Aorta (tissue), 5 donors: Measurements from ENCODE around the gene RRP15. TPM values are rescaled to one million over a fixed set of nuclear protein-coding genes. Genes with fewer than 3 reads are reported as not detected.

Source experiments
- ATAC-seq: fragments of 200-7000 bp; cut with Tn5 transposase; one replicate; pipeline ENCODE4 v1.9.1; 2022; ENCODE audit warnings: moderate library complexity; ENCODE audit not compliant: low FRiP score
- DNase-seq, 2 donors: peaks; one replicate each; pipeline ENCODE4 v3.0.0-alpha.2; 2020
- H3K27ac ChIP-seq, 2 donors: one replicate each; pipeline ENCODE4 v1.5.1; 2013; ENCODE audit warnings: low read length in 2 of 2, mild to moderate bottlenecking in 2 of 2, moderate library complexity in 2 of 2, control low read depth in 1 of 2, inconsistent platforms in 1 of 2, low read depth in 1 of 2
- H3K27me3 ChIP-seq, 2 donors: one replicate each; pipeline ENCODE4 v1.6.1; 2013; ENCODE audit warnings: control low read depth in 1 of 2, low read length in 1 of 2, mild to moderate bottlenecking in 1 of 2, moderate library complexity in 1 of 2; ENCODE audit not compliant: insufficient read depth in 2 of 2, control insufficient read depth in 1 of 2
- H3K36me3 ChIP-seq, 2 donors: one replicate each; pipeline ENCODE4 v1.6.1; 2013; ENCODE audit warnings: control low read depth in 1 of 2, low read length in 1 of 2, mild to moderate bottlenecking in 1 of 2; ENCODE audit not compliant: insufficient read depth in 2 of 2, control insufficient read depth in 1 of 2
- H3K4me1 ChIP-seq, 2 donors: one replicate each; pipeline ENCODE4 v1.6.1; 2013; ENCODE audit warnings: low read length in 2 of 2, control low read depth in 1 of 2, mild to moderate bottlenecking in 1 of 2, moderate library complexity in 1 of 2; ENCODE audit not compliant: insufficient read depth in 2 of 2, control insufficient read depth in 1 of 2
- H3K4me3 ChIP-seq, 2 donors: one replicate each; pipeline ENCODE4 v1.5.1; 2013; ENCODE audit warnings: low read length in 2 of 2, control low read depth in 1 of 2, mild to moderate bottlenecking in 1 of 2
- H3K9me3 ChIP-seq: one replicate; pipeline ENCODE4 v1.6.1; 2013; ENCODE audit warnings: mild to moderate bottlenecking, low read length; ENCODE audit not compliant: control insufficient read depth
- WGBS, 2 donors: extraction: QIAGEN DNeasy Blood & Tissue Kit; methylation state at CpG; one replicate each; pipeline ENCODE4 v1.1.7; 2013; 5-methylcytosine and 5-hydroxymethylcytosine counted together
- intact Hi-C, 2 donors: fragments of 100-400 bp; cut with DNase I; formaldehyde crosslinking; loops; one replicate each; pipeline versions ENCODE4 v1.14.2 to v1.15.0; 2022
- polyA plus RNA-seq, 2 donors: library from polyadenylated mRNA; stranded (reverse); fragments of 200-250 nt; gene quantifications; one replicate each; pipeline ENCODE4 v1.2.3, GENCODE V29; 2013
- total RNA-seq, 2 donors: library from RNA; stranded (reverse); fragmentation: NEBNext Ultra II Directional; extraction: Animal tissue kit (Norgen Biotek cat#: 25700); gene quantifications; one replicate each; pipeline ENCODE4 v1.2.1, GENCODE V29; 2021
- donor health status: healthy with polysubstance abuse.
- donor health status: Bipolar disorder and iron deficiency.
- donor health status: DM: no; HTN: no; CAD: no.
- donor health status: DM: no; HTN: no; CAD: no.
- donor health status: DM: yes; HTN: yes; CAD: no.

Gene RRP15
- total and polyA plus RNA-seq, 4 donors, result 2.0 to 19.9 (median 9.9) TPM

DNA sequence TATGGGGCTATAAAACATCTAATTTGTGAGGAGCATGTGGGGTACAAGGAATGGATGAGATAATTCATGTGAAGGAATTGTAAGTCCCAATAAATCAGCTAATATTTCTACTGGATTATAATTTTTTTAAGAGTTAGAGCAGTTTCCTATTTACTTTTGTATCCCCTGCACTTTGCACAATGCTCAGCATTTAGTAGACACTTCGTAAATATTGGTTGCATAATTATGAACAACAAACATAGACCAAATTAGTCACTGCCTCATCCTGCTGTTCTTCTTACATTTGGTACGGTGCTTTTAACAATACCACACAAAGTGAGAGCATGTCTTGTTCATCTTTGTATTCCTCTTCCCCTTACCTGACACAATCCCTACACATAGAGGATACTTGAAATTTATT, 27.1 kb upstream of the RRP15 start:
- no peaks in the 10 kb centered on the region for H3K27me3 ChIP-seq
- ATAC-seq (no peak), DNase-seq (no peak)
- H3K9me3 ChIP-seq, result peaks cover 5% of the 10 kb centered on the region
- H3K4me3 ChIP-seq, result no peak overlapping the region
- WGBS, 2 donors, result 67 to 76% methylated on average over 2 of the region's 2 CpGs
- H3K4me1 ChIP-seq, result no peaks in the 10 kb centered on the region
- intact Hi-C loops, result no loop called here
- no peak overlapping the region for H3K27ac ChIP-seq
- H3K36me3 ChIP-seq, result no peaks in the 10 kb centered on the region

- 60 to 63% methylated on average over 1 of the region's 1 CpG for WGBS, 2 donors
Measured at GRCh38 chr1:218259339-218259738, 25.8 kb upstream of the RRP15 start.

DNA sequence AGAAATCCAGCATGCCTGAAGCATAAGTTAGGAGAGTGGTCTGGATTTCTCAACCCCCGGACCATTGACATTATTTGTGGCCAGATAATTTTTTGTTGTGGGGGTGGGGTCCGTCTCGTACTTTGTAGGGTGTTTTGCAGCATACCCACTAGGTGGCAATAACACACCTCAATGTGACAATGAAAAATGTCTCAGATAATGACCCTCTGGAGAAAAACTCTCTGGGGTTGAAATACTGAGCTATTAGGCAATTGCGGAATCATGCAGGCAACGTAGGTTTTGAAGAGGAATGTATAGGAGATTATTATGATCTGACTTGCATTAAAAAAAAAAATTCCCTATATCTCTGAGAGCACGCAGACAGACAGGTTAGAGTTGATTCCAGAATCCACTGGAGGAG, 25.3 kb upstream of the RRP15 start:
- no peaks in the 10 kb centered on the region for H3K36me3 ChIP-seq
- 41 to 44% methylated on average over 6 of the region's 6 CpGs for WGBS, 2 donors
- H3K27ac ChIP-seq, result no peak overlapping the region
- H3K4me1 ChIP-seq, result no peaks in the 10 kb centered on the region
- no peak for DNase-seq
- no peaks in the 10 kb centered on the region for H3K27me3 ChIP-seq
- H3K4me3 ChIP-seq, result no peak overlapping the region
- intact Hi-C loops, result no loop called here
- H3K9me3 ChIP-seq, result peaks cover 5% of the 10 kb centered on the region
- no peak for ATAC-seq

More at GRCh38 chr1:218259339-218259738, 25.8 kb upstream of the RRP15 start:
- H3K9me3 ChIP-seq, result peaks cover 5% of the 10 kb centered on the region
- H3K27ac ChIP-seq, result no peak overlapping the region
- H3K36me3 ChIP-seq, result no peaks in the 10 kb centered on the region
- DNase-seq, result no peak
- no peak for ATAC-seq
- no peaks in the 10 kb centered on the region for H3K4me1 ChIP-seq
- no peaks in the 10 kb centered on the region for H3K27me3 ChIP-seq
- H3K4me3 ChIP-seq, result no peak overlapping the region
- intact Hi-C loops, result no loop called here

- H3K4me3 ChIP-seq, result no peak overlapping the region
- no peak overlapping the region for H3K27ac ChIP-seq
- DNase-seq (no peak), ATAC-seq (no peak)
- 44 to 55% methylated on average over 2 of the region's 2 CpGs for WGBS, 2 donors
- no peaks in the 10 kb centered on the region for H3K36me3 ChIP-seq
- no peaks in the 10 kb centered on the region for H3K4me1 ChIP-seq
- peaks cover 6% of the 10 kb centered on the region for H3K9me3 ChIP-seq
- intact Hi-C loops, result no loop called here
- peaks cover 0 to 2% of the 10 kb centered on the region in 2 donors for H3K27me3 ChIP-seq
Measured at GRCh38 chr1:218262259-218262658, 22.8 kb upstream of the RRP15 start.

DNA sequence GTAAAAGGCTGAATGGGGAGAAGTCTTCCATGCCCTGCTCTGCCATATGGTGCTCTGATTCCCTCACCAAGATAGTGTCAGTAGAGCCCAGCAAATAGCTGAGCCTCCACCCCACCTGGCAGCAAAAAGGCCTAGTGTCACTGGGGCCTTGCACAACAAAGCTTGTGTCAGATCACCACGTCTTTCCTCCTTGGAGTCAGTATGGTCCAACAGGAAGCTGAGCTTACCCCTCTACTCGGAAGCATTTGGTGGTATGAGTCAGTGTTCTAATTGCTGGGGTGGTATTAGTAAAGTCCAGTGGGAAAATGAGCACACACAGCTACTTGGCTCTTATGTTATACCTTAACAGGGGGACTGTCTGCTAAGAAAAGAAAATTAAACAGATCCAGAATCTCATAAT, 18.7 kb upstream of the RRP15 start:
- DNase-seq (no peak), ATAC-seq (no peak)
- H3K36me3 ChIP-seq, result no peaks in the 10 kb centered on the region
- peaks cover 0 to 2% of the 10 kb centered on the region in 2 donors for H3K27me3 ChIP-seq
- no peak overlapping the region for H3K27ac ChIP-seq
- WGBS, 2 donors, result 42% methylated on average over 2 of the region's 2 CpGs
- no peak overlapping the region for H3K4me3 ChIP-seq
- intact Hi-C loops, result no loop called here
- H3K9me3 ChIP-seq, result peaks cover 1% of the 10 kb centered on the region
- H3K4me1 ChIP-seq, result no peaks in the 10 kb centered on the region

DNA sequence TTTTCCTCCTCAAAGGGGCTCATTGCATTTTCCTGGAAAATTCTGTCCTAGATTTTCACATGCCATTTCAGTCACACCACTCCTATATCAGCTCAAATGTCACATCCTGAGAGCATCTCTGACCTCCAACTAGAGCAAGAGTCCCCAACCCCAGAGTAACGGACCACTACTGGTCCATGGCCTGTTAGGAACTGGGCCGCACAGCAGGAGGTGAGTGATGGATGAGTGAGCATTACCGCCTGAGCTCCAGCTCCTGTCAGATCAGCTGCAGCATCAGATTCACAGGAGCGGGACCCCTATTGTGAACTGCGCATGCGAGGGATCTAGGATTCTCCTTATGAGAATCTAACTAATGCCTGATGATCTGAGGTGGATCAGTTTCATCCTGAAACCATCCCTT, 12.7 kb upstream of the RRP15 start:
- Histone ChIP-seq H3K9me3 (no peaks in the 10 kb centered on the region), H3K27ac (no peak overlapping the region), H3K36me3 (no peaks in the 10 kb centered on the region), H3K27me3 (no peaks in the 10 kb centered on the region), H3K4me3 (no peak overlapping the region), H3K4me1 (no peaks in the 10 kb centered on the region)
- intact Hi-C loops, result no loop called here
- no peak for DNase-seq
- 85 to 91% methylated on average over 6 of the region's 6 CpGs for WGBS, 2 donors
- no peak for ATAC-seq

GRCh38 chr1:218273762-218274479, 11.2 kb upstream of the RRP15 start:
- Histone ChIP-seq H3K27ac (no peak overlapping the region), H3K4me3 (no peak overlapping the region), H3K27me3 (no peaks in the 10 kb centered on the region), H3K36me3 (no peaks in the 10 kb centered on the region), H3K4me1 (no peaks in the 10 kb centered on the region), H3K9me3 (no peaks in the 10 kb centered on the region)
- ATAC-seq, result no peak
- intact Hi-C loops, result no loop called here
- DNase-seq, result no peak
- WGBS, 2 donors, result 65 to 71% methylated on average over 3 of the region's 3 CpGs

DNA sequence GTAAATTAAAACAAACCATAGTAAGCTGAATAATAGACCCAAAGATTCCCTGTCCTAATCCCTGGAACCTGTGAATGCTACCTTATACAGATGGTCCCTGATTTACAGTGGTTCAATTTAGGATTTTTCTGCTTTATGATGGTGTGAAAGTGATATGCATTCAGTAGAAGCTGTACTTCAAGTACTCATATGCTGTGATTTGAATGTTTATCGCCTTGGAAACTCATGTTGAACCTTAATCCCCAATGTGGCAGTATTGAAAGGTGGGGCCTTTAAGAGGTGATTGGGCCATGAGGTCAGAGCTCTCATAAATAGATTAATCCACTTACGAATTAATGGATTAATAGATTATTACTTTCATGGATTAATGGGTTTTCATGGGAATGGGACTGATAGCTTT, 10.6 kb upstream of the RRP15 start:
- no peaks in the 10 kb centered on the region for H3K4me1 ChIP-seq
- intact Hi-C loops, result no loop called here
- DNase-seq (no peak), ATAC-seq (no peak)
- H3K27ac ChIP-seq, result no peak overlapping the region
- no peaks in the 10 kb centered on the region for H3K27me3 ChIP-seq
- 82 to 83% methylated on average over 2 of the region's 2 CpGs for WGBS, 2 donors
- no peaks in the 10 kb centered on the region for H3K36me3 ChIP-seq
- H3K9me3 ChIP-seq, result no peaks in the 10 kb centered on the region
- no peak overlapping the region for H3K4me3 ChIP-seq

GRCh38 chr1:218275823-218276222, 9.3 kb upstream of the RRP15 start:
- Histone ChIP-seq H3K27ac (no peak overlapping the region), H3K9me3 (no peaks in the 10 kb centered on the region), H3K36me3 (no peaks in the 10 kb centered on the region), H3K27me3 (no peaks in the 10 kb centered on the region), H3K4me1 (no peaks in the 10 kb centered on the region), H3K4me3 (no peak overlapping the region)
- DNase-seq (no peak), ATAC-seq (no peak)
- intact Hi-C loops, result no loop called here
- WGBS, 2 donors, result 67 to 71% methylated on average over 2 of the region's 2 CpGs
